Naive B cell (primary cell): ENCODE measurements around the gene ADARB1. TPM values are rescaled to one million over a fixed set of nuclear protein-coding genes. Genes with fewer than 3 reads are reported as not detected.
"Not testable (repeated sequence)": the region's sequence is repeated elsewhere in the genome, so short reads cannot be mapped to it uniquely, and the experiment has no call there.

Source experiments
- ATAC-seq, 2 donors: fragments of 150-1000 bp; cut with Tn5 transposase; 2 replicates each; pipeline ENCODE4 v1.10.0; 2021; ENCODE audit warnings: low read depth in 2 of 2, mild to moderate bottlenecking in 2 of 2, moderate library complexity in 2 of 2
- DNase-seq: peaks from one replicate; pipeline ENCODE4 v3.0.0; 2022
- H3K27ac Mint-ChIP-seq, 6 donors: one replicate each; pipeline ENCODE4 v1.8.0; 2020 to 2022; ENCODE audit warnings: mild to moderate bottlenecking in 6 of 6, mixed read lengths in 6 of 6, moderate library complexity in 5 of 6, inconsistent platforms in 2 of 6
- H3K27me3 Mint-ChIP-seq, 3 donors: one replicate each; pipeline ENCODE4 v1.8.0; 2021 to 2022; ENCODE audit warnings: mixed read lengths in 3 of 3, mild to moderate bottlenecking in 1 of 3
- H3K36me3 Mint-ChIP-seq, 2 donors: one replicate each; pipeline ENCODE4 v1.8.0; 2020 to 2022; ENCODE audit warnings: mixed read lengths in 2 of 2, inconsistent platforms in 1 of 2, mild to moderate bottlenecking in 1 of 2
- H3K4me1 Mint-ChIP-seq, 3 donors: one replicate each; pipeline ENCODE4 v1.8.0; 2020 to 2022; ENCODE audit warnings: mixed read lengths in 3 of 3, inconsistent platforms in 1 of 3, mild to moderate bottlenecking in 1 of 3, moderate library complexity in 1 of 3
- H3K4me3 Mint-ChIP-seq, 8 donors: one replicate each; pipeline ENCODE4 v1.8.0; 2020 to 2022; ENCODE audit warnings: mild to moderate bottlenecking in 8 of 8, mixed read lengths in 8 of 8, moderate library complexity in 8 of 8, inconsistent platforms in 2 of 8
- H3K9me3 Mint-ChIP-seq, 7 donors: one replicate each; pipeline ENCODE4 v1.8.0; 2020 to 2022; ENCODE audit warnings: mixed read lengths in 7 of 7, mild to moderate bottlenecking in 5 of 7, inconsistent platforms in 2 of 7, moderate library complexity in 1 of 7
- polyA plus RNA-seq, 6 donors: library from polyadenylated mRNA; unstranded; fragments of 300-500 nt; fragmentation: Illumina TruSeq; gene quantifications; one replicate each; pipeline ENCODE4 v1.2.3, GENCODE V29; 2021; ENCODE audit warnings: low read depth in 6 of 6

ADARB1 gene
- polyA plus RNA-seq, 6 donors from 2014 or later: 19.9 to 63.5 (median 28.7) TPM

GRCh38 chr21:45124596-45124995 is 50.2 kb downstream of the ADARB1 start:
- Mint-ChIP-seq H3K27ac (peak overlapping the region; percentile 88 to 95 (median 94)), H3K27me3 (no peaks in the 10 kb centered on the region), H3K36me3 (peaks cover 14 to 18% of the 10 kb centered on the region in 2 donors), H3K4me3 (peak overlapping the region; percentile 50 to 91 (median 84)), H3K9me3 (no peaks in the 10 kb centered on the region), H3K4me1 (peaks cover 82 to 99% (median 93%) of the 10 kb centered on the region in 3 donors)
- ATAC-seq (no peak), DNase-seq (no peak)

GRCh38 chr21:45125357-45125756 is 51.0 kb downstream of the ADARB1 start:
- no peaks in the 10 kb centered on the region for H3K9me3 Mint-ChIP-seq
- no peaks in the 10 kb centered on the region for H3K27me3 Mint-ChIP-seq
- H3K27ac Mint-ChIP-seq: peak overlapping the region; percentile 72 to 95 (median 94)
- DNase-seq (peak; percentile 38), ATAC-seq (peak; percentile 27 to 46)
- H3K4me3 Mint-ChIP-seq: peak overlapping the region; percentile 50 to 91 (median 84)
- peaks cover 89 to 99% (median 92%) of the 10 kb centered on the region in 3 donors for H3K4me1 Mint-ChIP-seq
- H3K36me3 Mint-ChIP-seq: peaks cover 11 to 19% of the 10 kb centered on the region in 2 donors

GRCh38 chr21:45126204-45126626 is 51.8 kb downstream of the ADARB1 start:
- no peak for ATAC-seq
- DNase-seq: no peak
- Mint-ChIP-seq H3K4me3 (peak overlapping the region in 7 of 8 donors; percentile 21 to 91 (median 83)), H3K27ac (peak overlapping the region in 5 of 6 donors; percentile 50 to 95 (median 91)), H3K9me3 (no peaks in the 10 kb centered on the region), H3K36me3 (peaks cover 3 to 10% of the 10 kb centered on the region in 2 donors), H3K4me1 (peaks cover 86 to 99% (median 88%) of the 10 kb centered on the region in 3 donors), H3K27me3 (no peaks in the 10 kb centered on the region)

- H3K36me3 Mint-ChIP-seq: peaks cover 0 to 6% of the 10 kb centered on the region in 2 donors
- no peaks in the 10 kb centered on the region for H3K9me3 Mint-ChIP-seq
- no peaks in the 10 kb centered on the region for H3K27me3 Mint-ChIP-seq
- ATAC-seq (no peak), DNase-seq (no peak)
- peak overlapping the region in 3 of 6 donors; percentile 7 to 79 (median 60) for H3K27ac Mint-ChIP-seq
- peaks cover 78 to 99% (median 81%) of the 10 kb centered on the region in 3 donors for H3K4me1 Mint-ChIP-seq
- H3K4me3 Mint-ChIP-seq: peak overlapping the region in 7 of 8 donors; percentile 13 to 91 (median 82)
Measured at GRCh38 chr21:45126983-45127382, 52.6 kb downstream of the ADARB1 start.

- DNase-seq: no peak
- no peaks in the 10 kb centered on the region for H3K9me3 Mint-ChIP-seq
- H3K27ac Mint-ChIP-seq: peak overlapping the region in 5 of 6 donors; percentile 17 to 83 (median 72)
- no peaks in the 10 kb centered on the region for H3K27me3 Mint-ChIP-seq
- peaks cover 77 to 99% (median 80%) of the 10 kb centered on the region in 3 donors for H3K4me1 Mint-ChIP-seq
- no peak for ATAC-seq
- peak overlapping the region in 7 of 8 donors; percentile 44 to 91 (median 68) for H3K4me3 Mint-ChIP-seq
- H3K36me3 Mint-ChIP-seq: peaks cover 0 to 6% of the 10 kb centered on the region in 2 donors
Measured at GRCh38 chr21:45127937-45128336, 53.6 kb downstream of the ADARB1 start.

GRCh38 chr21:45128613-45129188 is 54.3 kb downstream of the ADARB1 start:
- H3K27ac Mint-ChIP-seq: peak overlapping the region in 4 of 6 donors; percentile 43 to 86 (median 80)

DNA sequence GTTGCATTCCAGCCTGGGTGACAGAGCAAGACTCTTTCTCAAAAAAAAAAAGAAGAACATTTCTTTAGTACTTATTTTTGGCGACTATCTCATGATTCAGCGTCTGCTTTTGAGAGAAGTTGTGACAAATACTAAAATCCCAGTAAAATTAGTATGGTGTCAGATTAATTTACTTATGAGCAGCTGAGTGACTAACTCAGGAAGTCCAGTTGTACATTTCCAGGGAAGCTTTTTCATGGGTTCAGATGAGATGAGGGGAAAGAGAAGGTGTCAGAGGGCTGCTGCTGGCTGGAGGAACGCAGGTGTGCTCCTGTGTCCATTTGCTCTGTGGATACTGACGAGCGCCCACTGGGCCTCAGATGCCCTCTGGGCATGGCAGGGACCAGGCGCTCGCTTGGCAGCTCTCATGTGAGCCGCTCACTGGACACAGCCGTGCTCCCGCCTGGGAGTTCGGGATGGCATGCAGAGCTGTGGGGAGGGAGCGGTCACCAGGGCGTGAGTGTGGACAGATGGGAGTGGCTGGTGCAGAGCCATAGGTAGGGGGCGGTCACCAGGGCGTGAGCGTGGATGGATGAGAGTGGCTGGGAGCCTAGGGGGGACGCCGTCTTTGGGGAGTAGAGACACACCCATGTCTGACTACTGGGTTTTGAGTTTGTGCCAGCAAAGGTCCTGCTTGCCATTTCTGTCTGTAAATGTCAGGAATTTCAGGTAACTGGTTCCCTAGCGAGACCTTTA is 55.0 kb downstream of the ADARB1 start:
- peak overlapping the region in 3 of 8 donors; percentile 3 to 62 (median 32) for H3K4me3 Mint-ChIP-seq
- DNase-seq (no peak), ATAC-seq (no peak)
- H3K4me1 Mint-ChIP-seq: peaks cover 71 to 90% (median 71%) of the 10 kb centered on the region in 3 donors
- H3K27ac Mint-ChIP-seq: peak overlapping the region in 2 of 6 donors; percentile 56 to 79
- H3K27me3 Mint-ChIP-seq: no peaks in the 10 kb centered on the region
- H3K36me3 Mint-ChIP-seq: peaks cover 0 to 6% of the 10 kb centered on the region in 2 donors
- H3K9me3 Mint-ChIP-seq: no peaks in the 10 kb centered on the region

More at GRCh38 chr21:45128613-45129188, 54.3 kb downstream of the ADARB1 start:
- DNase-seq (peak; percentile 81), ATAC-seq (peak; percentile 89 to 94)
- Mint-ChIP-seq H3K9me3 (no peaks in the 10 kb centered on the region), H3K4me1 (peaks cover 77 to 96% (median 78%) of the 10 kb centered on the region in 3 donors), H3K36me3 (peaks cover 0 to 6% of the 10 kb centered on the region in 2 donors), H3K27me3 (no peaks in the 10 kb centered on the region), H3K4me3 (peak overlapping the region; percentile 20 to 91 (median 54))

DNA sequence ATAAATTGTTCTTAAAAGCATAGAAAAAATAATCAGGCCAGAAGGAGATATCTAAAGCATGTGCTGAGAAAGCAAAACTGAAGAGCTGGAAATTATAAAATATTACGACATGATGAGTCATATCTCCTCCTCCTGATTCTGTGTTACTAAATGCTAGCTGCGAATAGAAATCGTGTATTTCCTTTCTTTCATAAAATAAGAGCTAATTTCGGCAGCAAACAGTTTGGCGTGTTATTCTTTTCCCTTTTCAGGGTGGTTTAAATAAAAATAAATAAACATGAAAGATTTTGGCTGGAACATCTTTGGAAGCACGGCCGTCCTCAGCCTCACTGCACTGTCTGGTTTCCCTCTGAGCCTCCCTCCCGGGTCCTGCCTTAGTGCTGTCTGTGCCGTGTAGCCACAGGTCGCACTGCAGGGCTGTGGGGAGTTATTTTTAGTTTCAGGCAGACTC is 56.0 kb downstream of the ADARB1 start:
- Mint-ChIP-seq H3K36me3 (peaks cover 0 to 6% of the 10 kb centered on the region in 2 donors), H3K4me3 (peak overlapping the region in 4 of 8 donors; percentile 27 to 47 (median 47)), H3K4me1 (peaks cover 61 to 81% (median 62%) of the 10 kb centered on the region in 3 donors), H3K27ac (peak overlapping the region in 3 of 6 donors; percentile 21 to 67 (median 67)), H3K9me3 (no peaks in the 10 kb centered on the region), H3K27me3 (no peaks in the 10 kb centered on the region)
- DNase-seq: no peak
- no peak for ATAC-seq

DNA sequence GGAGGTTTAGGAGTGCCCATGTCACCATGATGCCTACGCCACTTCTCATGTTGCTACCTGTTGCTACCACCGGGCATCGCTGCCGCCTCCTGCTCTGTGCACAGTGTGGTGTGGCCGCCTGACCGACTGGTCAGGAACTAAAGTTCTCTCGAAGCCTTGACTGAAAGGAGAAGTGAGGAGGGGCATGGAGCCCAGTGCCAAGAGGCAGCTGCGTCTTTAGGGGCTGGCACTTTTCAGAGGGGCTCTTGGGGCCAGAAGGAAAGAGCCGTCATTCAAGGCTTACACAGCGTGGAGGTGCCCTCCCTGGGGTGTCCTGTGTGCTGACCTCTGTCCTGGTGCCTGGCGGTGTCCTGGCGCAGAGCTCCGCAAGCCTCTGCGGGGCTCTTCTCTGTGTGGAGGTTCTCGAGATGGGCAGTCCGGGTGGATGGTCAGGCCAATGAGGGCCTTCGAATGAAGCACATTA is 57.2 kb downstream of the ADARB1 start:
- Mint-ChIP-seq H3K9me3 (no peaks in the 10 kb centered on the region), H3K27me3 (no peaks in the 10 kb centered on the region), H3K27ac (peak overlapping the region in 3 of 6 donors; percentile 5 to 75 (median 38)), H3K36me3 (peaks cover 0 to 6% of the 10 kb centered on the region in 2 donors), H3K4me1 (peaks cover 50 to 78% (median 58%) of the 10 kb centered on the region in 3 donors), H3K4me3 (peak overlapping the region in 3 of 8 donors; percentile 29 to 63 (median 31))
- DNase-seq: no peak
- no peak for ATAC-seq

DNA sequence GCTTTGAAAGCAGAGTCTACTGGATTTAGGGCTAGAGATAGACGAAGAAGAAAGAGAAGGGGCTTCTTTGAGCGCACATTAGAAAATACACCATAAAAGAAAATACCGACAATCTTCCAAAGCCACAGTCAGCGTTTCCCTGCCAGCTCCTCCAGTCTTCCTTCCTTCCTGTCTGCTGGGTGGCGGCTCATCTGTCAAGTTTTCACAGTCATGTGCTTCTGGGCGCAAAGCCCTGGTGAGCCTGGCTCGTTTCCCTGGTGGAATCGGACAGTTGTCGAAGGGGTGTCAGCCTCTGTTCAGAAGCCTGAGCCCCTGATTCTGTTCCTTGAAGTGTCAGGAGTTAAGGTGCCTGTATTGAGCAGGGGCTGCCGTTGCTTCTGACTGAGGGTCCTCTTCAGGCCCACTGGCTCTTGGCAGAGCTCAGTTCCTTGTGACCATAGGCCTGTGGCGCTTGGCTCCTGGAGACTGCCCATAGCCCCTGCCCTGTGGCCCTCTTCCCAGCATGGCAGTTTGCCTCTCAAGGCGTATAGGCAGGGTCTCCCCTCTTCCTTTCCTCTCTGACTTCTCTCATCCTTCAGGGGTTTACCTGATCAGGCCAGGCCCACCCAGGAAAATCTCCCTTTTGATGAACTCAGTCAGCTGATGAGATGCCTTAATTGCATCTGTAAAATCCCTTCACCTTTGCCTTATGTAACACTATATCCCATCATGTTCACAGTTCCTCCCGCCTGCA is 58.6 kb downstream of the ADARB1 start:
- peak overlapping the region in 5 of 8 donors; percentile 5 to 85 (median 45) for H3K4me3 Mint-ChIP-seq
- no peak for ATAC-seq
- DNase-seq: no peak
- H3K27me3 Mint-ChIP-seq: no peaks in the 10 kb centered on the region
- H3K27ac Mint-ChIP-seq: peak overlapping the region in 4 of 6 donors; percentile 64 to 90 (median 76)
- H3K36me3 Mint-ChIP-seq: peaks cover 0 to 6% of the 10 kb centered on the region in 2 donors
- H3K4me1 Mint-ChIP-seq: peaks cover 45 to 77% (median 54%) of the 10 kb centered on the region in 3 donors
- no peaks in the 10 kb centered on the region for H3K9me3 Mint-ChIP-seq

GRCh38 chr21:45133574-45134278 is 59.3 kb downstream of the ADARB1 start:
- DNase-seq, H3K9me3 Mint-ChIP-seq, H3K27me3 Mint-ChIP-seq, H3K36me3 Mint-ChIP-seq, ATAC-seq: not testable (repeated sequence)
- Mint-ChIP-seq H3K4me1 (peaks cover 42 to 75% (median 52%) of the 10 kb centered on the region in 3 donors), H3K27ac (peak overlapping the region in 2 of 6 donors; percentile 64 to 71), H3K4me3 (peak overlapping the region in 2 of 8 donors; percentile 29 to 63)
